ENCODE measurements around the gene TBL1XR1. TPM values are rescaled to one million over a fixed set of nuclear protein-coding genes. Genes with fewer than 3 reads are reported as not detected.

Gene TBL1XR1
- total and polyA plus RNA-seq, 2 of the 4 experiments (the other 2 are of a cell fraction) = 25.2 to 170 TPM

GRCh38 chr3:177149106-177149505 is 48.2 kb downstream of the TBL1XR1 start:
- dilution Hi-C loops (cut with HindIII; ENCODE audit: low sequenced_read_pairs, unreplicated experiment) = no loop called here
- Histone ChIP-seq H4K8ac (ENCODE audit: low read depth in 2 of 2, low read length in 2 of 2) (no peak overlapping the region), H4K20me1 (ENCODE audit: insufficient read depth, low read length) (peaks cover 75% of the 10 kb centered on the region), H3K14ac (replicated peaks; ENCODE audit: low read depth, low read length) (no peak overlapping the region), H3K18ac (ENCODE audit: low read depth, low read length) (no peak overlapping the region), H3K56ac (ENCODE audit: extremely low read depth, insufficient read depth, low read length) (no peak overlapping the region), H3K27ac (ENCODE audit: insufficient read depth, low read length) (no peak overlapping the region), H2BK20ac (ENCODE audit: low read depth, low read length) (no peak overlapping the region), H2AK5ac (ENCODE audit: low read depth, low read length) (no peak overlapping the region), H3K79me1 (ENCODE audit: low read depth in 1 of 2, low read length in 2 of 2) (peaks cover 28 to 73% of the 10 kb centered on the region in 2 experiments; a peak in 3 of 4 replicates), H4K5ac (ENCODE audit: low read depth, low read length) (no peak overlapping the region), H2BK15ac (ENCODE audit: low read depth, low read length) (no peak overlapping the region), H3K9me3 (ENCODE audit: control insufficient read depth, insufficient read depth, low read length) (no peaks in the 10 kb centered on the region), H3K23ac (ENCODE audit: low read depth, low read length) (no peak overlapping the region), H2AFZ (replicated peaks; ENCODE audit: low read length, poor library complexity) (no peak overlapping the region), H2AK9ac (replicated peaks; ENCODE audit: low read depth, low read length, poor library complexity) (no peak overlapping the region), H4K91ac (ENCODE audit: insufficient read depth, low read depth, low read length) (no peak overlapping the region), H3K4me2 (ENCODE audit: low read depth, low read length) (no peak overlapping the region), H3K9me1 (ENCODE audit: insufficient read depth, low read length) (peaks cover 19% of the 10 kb centered on the region), H3K9ac (ENCODE audit: low read depth, low read length) (no peak overlapping the region), H3K36me3 (ENCODE audit: control insufficient read depth, insufficient read depth, low read length) (no peaks in the 10 kb centered on the region), H3K4me3 (ENCODE audit: insufficient read depth, low read depth, low read length) (no peak overlapping the region), H3K27me3 (ENCODE audit: control insufficient read depth, insufficient read depth, low read length) (no peaks in the 10 kb centered on the region), H3K4ac (ENCODE audit: low read depth, low read length) (no peak overlapping the region), H2BK5ac (ENCODE audit: low read depth, low read length, poor library complexity, severe bottlenecking) (no peak overlapping the region), H3K4me1 (ENCODE audit: control insufficient read depth, insufficient read depth, low read length) (peaks cover 14% of the 10 kb centered on the region), H2BK120ac (ENCODE audit: low read depth, low read length) (no peak overlapping the region)
- POLR2A ChIA-PET (ENCODE audit: unreplicated experiment) = no interaction called here
- no peak for DNase-seq
- ATAC-seq (ENCODE audit: low read depth) = no peak
- BruUV-seq (replicated peaks) = no TSS peak
- intact Hi-C loops (cut with micrococcal nuclease) = loop anchor here (2.0 kb wide), 1 partner anchor 46 kb away; no protein-coding TSS in a partner anchor
- TF ChIP-seq RAD21 (IDR thresholded peaks at IDR 0.05; ENCODE audit: low read length) (no peak), CHD1 (IDR thresholded peaks at IDR 0.05; ENCODE audit: low read depth, low read length) (no peak), NFE2L2 (IDR thresholded peaks at IDR 0.05; ENCODE audit: low read depth, low read length) (no peak), CEBPB (IDR thresholded peaks at IDR 0.05; ENCODE audit: low read depth, low read length) (no peak), MAFK (IDR thresholded peaks at IDR 0.05; ENCODE audit: low read depth, low read length) (no peak), SMC3 (IDR thresholded peaks at IDR 0.05; ENCODE audit: low read depth, low read length) (no peak), FOS (IDR thresholded peaks at IDR 0.05; ENCODE audit: low read depth, low read length) (no peak), POLR2A (IDR thresholded peaks at IDR 0.05; ENCODE audit: low read depth, low read length) (no peak), MXI1 (IDR thresholded peaks at IDR 0.05; ENCODE audit: borderline replicate concordance, low read depth, low read length) (no peak), BHLHE40 (IDR thresholded peaks at IDR 0.05; ENCODE audit: low read depth, low read length) (no peak), RCOR1 (IDR thresholded peaks at IDR 0.05; ENCODE audit: insufficient replicate concordance, low read length) (no peak), RFX5 (IDR thresholded peaks at IDR 0.05; ENCODE audit: low read depth, low read length) (no peak)
- TF ChIP-seq, protein P1, sequence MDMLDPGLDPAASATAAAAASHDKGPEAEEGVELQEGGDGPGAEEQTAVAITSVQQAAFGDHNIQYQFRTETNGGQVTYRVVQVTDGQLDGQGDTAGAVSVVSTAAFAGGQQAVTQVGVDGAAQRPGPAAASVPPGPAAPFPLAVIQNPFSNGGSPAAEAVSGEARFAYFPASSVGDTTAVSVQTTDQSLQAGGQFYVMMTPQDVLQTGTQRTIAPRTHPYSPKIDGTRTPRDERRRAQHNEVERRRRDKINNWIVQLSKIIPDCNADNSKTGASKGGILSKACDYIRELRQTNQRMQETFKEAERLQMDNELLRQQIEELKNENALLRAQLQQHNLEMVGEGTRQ (IDR thresholded peaks at IDR 0.05; ENCODE audit: low read depth, low read length) = no peak
- WGBS, 2 experiments (ENCODE audit: extremely low coverage in 2 of 2, insufficient read length in 1 of 2) = 100% methylated on average over 1 of the region's 3 CpGs; no CpG with 5 or more reads in 1 of the 2 experiments
- CTCF ChIA-PET = interaction anchor here (0.8 kb wide), 1 partner anchor 64 kb away, joined by 4 read pairs; no protein-coding TSS in a partner anchor
- in situ Hi-C loops (cut with MboI; ENCODE audit: low sequenced_read_pairs) = no loop called here

Data from IMR-90 (cell line).